GF-D8 (cell line): ENCODE results near the gene SLC17A2.
"Not testable (repeated sequence)": the region's sequence is repeated elsewhere in the genome, so short reads cannot be mapped to it uniquely, and the experiment has no call there.

Experiments
- DNase-seq: peaks from one replicate; lab custom pipeline; 2025; lab: John Stamatoyannopoulos, UW

The SLC17A2 gene

DNA sequence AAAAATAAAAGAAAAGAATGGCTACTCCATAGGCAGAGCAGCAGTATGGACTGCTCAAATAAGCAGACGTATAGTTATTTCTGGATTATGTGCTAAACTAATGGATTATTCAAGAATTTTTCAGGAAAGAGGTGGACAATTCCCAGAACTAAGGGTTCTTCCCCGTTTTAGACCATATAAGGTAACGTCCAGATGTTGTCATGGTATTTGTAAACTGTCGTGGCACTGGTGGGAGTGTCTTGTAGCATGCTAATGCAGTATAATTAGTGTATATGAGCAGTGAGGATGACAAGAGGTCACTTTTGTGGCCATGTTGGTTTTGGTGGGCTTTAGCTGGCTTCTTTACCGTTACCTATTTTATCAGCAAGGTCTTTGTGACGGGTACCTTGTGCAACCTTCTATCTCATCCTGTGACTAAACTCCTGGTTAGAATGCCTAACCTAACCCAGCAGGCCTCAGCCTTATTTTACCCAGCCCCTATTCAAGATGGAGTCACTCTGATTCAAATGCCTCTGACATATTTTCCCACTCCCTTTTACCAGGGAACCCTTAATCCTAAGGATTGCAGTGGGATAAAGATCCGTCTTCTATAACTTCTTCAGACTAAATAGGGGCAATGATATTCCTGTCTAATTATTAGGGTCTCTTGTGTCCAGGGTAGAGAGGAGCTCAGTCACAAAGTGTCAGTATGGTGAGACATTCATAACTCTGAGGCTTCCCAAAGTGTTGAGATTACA lies 21.0 kb upstream of the SLC17A2 start:
- DNase-seq: no peak

DNA sequence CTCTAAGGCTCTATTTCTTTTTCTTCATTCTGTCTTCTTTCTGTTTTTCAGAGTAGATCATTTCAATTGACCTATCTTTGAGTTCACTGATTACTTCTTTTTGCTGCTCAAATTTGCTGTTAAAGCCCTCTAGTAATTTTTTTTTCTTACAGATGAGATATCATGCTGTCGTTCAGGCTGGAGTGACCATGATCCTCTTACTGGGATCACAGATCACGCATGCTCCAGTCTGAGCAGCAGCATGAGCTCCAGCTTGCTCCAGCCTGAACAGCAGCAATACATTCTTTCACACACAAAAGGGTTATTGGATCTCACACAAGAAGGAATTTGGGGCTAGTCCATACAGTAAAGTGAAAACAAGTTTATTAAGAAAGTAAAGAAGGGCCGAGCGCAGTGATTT lies 19.8 kb upstream of the SLC17A2 start:
- DNase-seq: no peak

GRCh38 chr6:25949695-25950094 lies 19.2 kb upstream of the SLC17A2 start:
- no peak for DNase-seq

DNA sequence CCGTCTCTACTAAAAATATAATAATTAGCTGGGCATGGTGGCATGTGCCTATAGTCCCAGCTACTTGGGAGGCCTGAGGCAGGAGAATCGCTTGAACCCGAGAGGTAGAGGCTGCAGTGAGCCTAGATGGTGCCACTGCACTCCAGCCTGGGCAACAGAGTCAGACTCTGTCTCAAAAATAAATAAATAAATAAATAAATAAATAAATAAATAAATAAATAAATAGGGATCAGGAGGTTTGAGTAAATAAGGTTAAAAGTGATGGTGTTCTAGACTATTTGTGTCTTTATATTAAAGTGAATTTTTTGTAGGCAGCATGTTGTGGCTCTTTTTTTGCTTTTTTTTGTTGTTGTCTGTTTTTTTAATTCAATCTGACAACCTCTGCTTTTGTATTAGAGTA lies 17.0 kb upstream of the SLC17A2 start:
- not testable (repeated sequence) for DNase-seq

GRCh38 chr6:25946631-25947030 lies 16.1 kb upstream of the SLC17A2 start:
- no peak for DNase-seq

DNA sequence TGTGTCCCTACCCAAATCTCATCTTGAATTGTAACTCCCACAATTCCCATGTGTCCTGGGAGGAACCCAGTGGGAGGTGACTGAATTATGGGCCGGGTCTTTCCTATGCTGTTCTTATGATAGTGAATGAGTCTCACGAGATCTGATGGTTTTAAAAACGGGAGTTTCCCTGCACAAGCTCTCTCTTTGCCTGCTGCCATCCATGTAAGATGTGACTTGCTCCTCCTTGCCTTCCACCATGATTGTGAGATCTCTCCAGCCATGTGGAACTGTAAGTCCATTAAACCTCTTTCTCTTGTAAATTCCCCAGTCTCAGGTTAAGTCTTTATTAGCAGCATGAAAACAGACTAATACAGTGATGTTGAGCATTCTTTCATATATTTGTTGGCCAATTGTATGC lies 15.2 kb upstream of the SLC17A2 start:
- not testable (repeated sequence) for DNase-seq

GRCh38 chr6:25944688-25945574 lies 14.4 kb upstream of the SLC17A2 start:
- no peak for DNase-seq

- DNase-seq: no peak
These were observed 13.4 kb upstream of the SLC17A2 start for GRCh38 chr6:25943887-25944286.

DNA sequence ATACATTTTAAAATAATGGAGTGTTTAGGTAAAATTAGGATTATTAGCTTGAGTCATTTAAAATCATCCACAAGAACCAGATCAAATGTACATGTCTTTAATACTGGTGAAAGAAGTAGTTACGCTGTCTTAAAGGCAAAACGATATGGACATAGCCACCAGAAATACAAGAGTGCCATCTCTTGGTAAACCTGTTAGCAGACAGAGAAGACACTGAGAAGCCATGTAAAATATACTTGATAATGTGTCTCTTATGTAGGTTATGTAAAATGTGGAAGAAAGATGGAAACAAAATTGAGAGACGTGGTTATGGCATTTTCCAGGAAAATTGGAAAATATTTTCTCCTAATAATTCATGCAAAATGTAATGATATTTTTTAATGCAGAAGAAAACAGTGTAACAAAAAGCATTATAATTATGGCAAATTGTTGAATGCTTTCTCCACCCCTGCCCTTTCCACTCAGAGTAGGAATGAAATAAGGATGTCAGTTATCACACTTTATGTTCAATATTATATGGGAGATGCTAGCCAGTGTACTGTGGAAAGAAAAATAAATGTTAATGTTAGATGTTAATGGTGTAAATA lies 12.2 kb upstream of the SLC17A2 start:
- DNase-seq: peak; percentile 29

DNA sequence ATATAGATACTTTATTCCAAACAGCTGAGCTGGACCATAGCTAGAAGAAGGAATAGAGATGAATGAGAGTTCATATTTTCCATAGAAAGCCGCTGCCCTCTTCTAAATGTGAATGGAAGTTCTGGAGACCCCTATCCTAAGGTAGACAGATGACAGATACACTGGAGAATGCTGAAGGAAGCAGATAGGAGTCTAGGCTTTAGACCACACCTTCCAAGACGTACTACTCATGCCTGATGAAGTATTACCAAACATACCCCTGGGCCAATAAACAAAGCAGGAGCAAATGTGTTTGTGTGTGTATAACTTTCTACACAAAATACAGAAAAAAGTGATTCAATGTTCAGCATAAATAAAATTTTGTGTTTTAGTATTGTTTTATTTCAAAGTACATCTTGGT lies 9.1 kb upstream of the SLC17A2 start:
- no peak for DNase-seq

- DNase-seq: no peak
These were observed 5.5 kb upstream of the SLC17A2 start for GRCh38 chr6:25935953-25936352.

DNA sequence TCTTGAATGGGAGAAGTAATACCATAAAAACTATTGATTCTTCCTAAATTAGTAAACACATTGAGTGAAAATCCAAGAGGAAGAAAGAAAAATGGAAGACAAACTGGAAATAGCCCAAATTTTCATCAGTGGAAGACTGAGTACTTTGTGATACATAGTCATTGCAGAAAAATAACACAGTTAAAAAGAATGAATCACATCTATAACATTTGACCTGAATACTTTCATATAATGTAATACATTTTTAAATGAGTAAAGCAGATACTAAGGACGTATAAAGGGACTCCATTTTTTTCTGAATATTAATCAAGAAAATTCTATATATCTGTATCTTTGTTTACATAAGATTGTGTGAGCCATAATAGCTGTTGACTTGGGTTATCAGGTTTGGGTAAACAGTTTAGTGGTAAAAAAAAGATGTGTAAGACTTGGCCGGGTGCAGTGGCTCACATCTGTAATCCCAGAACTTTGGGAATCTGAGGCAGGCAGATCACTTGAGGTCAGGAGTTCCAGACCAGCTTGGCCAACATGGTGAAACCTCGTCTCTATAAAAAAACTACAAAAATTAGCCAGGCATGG lies 4.3 kb upstream of the SLC17A2 start:
- no peak for DNase-seq

DNA sequence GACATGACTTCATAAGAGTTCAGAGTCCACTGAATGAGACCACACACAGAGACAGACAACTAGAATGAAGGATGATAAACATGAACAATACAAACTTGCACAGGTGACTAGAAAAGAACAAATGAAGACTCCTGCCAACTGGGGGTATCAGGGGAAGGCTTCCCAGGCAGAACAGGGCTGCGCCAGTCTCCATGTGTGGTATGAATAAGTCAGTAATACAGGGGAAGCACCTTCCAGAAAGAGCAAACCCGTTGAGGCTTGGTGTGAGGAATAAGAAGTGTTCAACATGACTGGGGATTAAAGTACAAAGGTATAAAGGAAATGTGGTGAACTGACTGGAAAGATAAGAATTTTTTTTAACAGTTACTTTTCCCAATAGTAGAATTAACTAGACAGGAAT lies 3.7 kb upstream of the SLC17A2 start:
- no peak for DNase-seq

GRCh38 chr6:25931411-25931709 lies 869 bp upstream of the SLC17A2 start:
- no peak for DNase-seq

- not testable (repeated sequence) for DNase-seq
These were observed 706 bp downstream of the SLC17A2 start for GRCh38 chr6:25929785-25930184.

DNA sequence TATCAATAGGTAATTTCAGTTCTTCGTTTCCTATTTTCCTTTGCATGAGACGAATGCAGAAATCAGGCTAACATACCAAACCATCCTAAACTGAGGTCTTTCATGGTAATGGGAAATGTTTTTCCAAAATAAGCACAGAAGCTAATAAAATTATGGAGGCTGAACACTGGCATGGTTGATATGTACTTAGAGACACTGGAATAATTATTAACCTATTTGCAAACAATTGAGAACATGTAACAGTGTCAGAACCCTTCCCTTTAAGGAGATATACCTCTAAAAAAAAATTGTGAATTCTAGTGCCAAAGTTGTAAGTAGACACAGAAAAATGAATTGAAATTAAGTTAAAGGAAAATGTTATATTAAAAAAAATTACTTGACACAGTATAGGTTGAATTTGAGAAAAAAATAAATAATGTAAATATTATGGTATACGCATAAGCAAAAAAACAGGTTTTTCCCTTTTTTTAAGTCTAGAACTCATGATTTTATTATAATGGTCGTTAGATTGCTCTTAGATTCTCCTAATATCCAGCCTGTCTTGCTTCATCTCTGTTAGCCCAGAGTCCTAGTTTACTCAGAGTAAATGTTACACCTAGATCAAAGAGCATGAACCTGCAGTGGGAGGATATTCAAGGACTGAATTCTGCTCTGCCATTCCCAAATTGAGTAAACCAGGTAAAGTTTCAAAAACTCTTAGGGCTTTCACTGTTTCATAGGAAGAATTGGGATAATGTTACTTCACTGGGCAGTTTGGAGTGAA lies 1.7 kb downstream of the SLC17A2 start:
- DNase-seq: no peak

DNA sequence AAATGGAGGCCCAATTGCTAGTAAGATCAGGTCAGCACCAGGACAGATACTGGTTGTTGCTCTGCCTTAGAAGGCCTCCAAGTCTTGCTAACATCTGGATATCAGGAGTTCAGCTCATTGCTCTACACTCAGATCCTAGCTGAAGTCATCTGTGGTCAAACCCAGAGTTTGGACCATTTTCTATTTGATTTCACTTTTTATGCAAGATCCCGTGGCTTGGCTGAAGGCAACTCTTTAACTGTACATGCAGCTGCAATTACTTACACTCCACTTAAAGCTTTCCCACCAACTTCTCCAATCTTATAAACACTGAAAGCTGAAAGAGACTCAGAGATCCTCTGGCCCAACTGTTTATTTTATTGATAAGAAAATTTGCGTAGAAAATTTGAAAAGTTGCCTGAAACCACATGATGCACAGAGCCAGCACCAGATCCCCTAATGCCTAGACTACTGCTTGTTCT lies 2.7 kb downstream of the SLC17A2 start:
- DNase-seq: no peak

- no peak for DNase-seq
These were observed 3.3 kb downstream of the SLC17A2 start for GRCh38 chr6:25927178-25927577.

GRCh38 chr6:25925876-25926275 lies 4.6 kb downstream of the SLC17A2 start:
- DNase-seq: no peak

- DNase-seq: no peak
These were observed 8.2 kb downstream of the SLC17A2 start for GRCh38 chr6:25922301-25922700.

DNA sequence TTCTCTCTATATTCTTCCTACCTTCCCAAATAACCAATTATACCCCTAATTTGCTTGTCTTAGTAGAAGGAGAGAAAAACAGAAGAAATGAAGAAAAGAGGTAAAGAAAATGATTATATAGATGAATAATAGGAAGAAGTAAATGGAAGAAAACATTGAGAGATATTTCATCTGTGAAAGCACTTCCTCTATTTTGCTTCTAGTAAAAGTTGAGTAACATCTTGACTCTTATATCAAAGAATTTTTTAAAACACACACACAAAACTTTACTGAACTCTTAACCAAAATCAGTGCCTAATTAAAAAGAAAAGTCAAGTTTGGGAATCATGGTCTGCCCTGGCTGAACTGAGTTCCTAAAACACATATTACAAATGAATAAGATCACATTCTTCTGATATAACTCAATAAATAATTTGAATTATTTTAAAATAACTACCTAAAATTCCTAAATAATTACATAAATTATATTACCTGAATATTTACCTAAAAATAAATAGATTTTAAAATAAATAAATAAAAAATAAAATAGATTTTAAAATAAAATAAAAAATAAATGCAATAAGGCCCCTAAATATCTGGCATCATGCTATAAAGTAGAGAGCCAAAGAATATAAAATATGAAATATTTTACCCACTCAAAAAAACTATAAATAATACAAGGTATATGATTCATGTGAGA lies 8.8 kb downstream of the SLC17A2 start:
- no peak for DNase-seq
